ENCODE data around the gene ZNF205. TPM values are rescaled to one million over a fixed set of nuclear protein-coding genes. Genes with fewer than 3 reads are reported as not detected.
"Not testable (repeated sequence)": the region's sequence is repeated elsewhere in the genome, so short reads cannot be mapped to it uniquely, and the experiment has no call there.

ZNF205 gene
- total RNA-seq, 1 donor from 2014 or later: 12.9 TPM

DNA sequence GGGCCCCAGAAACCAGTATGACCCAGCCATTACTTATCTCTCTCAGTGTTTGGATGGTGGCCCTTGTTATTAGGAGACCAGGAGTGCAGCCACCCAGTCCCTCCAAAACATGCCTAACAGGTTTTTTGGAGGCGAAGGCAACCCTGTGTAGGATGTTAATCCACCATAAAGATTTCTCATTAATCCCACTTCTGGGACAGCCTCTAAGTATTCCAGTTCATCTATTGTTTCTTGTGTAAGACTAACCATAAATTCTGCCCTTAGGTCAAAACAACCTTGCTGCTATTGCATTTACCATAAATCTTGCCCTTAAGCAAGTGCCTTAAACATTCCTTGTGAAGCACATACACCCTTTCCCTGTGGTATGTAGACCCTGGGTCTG lies 54.1 kb downstream of the ZNF205 start:
- Mint-ChIP-seq H3K27me3 (ENCODE audit: low read depth) (peaks cover 6% of the 10 kb centered on the region), H3K36me3 (ENCODE audit: low read depth) (no peaks in the 10 kb centered on the region), H3K9me3 (ENCODE audit: low read depth) (no peaks in the 10 kb centered on the region), H3K4me3 (ENCODE audit: unreplicated experiment) (no peak overlapping the region), H3K27ac (ENCODE audit: unreplicated experiment) (no peak overlapping the region), H3K4me1 (ENCODE audit: low read depth) (peaks cover 9% of the 10 kb centered on the region)
- DNase-seq (ENCODE audit: low spot score): no peak
- TF ChIP-seq, protein P1, sequence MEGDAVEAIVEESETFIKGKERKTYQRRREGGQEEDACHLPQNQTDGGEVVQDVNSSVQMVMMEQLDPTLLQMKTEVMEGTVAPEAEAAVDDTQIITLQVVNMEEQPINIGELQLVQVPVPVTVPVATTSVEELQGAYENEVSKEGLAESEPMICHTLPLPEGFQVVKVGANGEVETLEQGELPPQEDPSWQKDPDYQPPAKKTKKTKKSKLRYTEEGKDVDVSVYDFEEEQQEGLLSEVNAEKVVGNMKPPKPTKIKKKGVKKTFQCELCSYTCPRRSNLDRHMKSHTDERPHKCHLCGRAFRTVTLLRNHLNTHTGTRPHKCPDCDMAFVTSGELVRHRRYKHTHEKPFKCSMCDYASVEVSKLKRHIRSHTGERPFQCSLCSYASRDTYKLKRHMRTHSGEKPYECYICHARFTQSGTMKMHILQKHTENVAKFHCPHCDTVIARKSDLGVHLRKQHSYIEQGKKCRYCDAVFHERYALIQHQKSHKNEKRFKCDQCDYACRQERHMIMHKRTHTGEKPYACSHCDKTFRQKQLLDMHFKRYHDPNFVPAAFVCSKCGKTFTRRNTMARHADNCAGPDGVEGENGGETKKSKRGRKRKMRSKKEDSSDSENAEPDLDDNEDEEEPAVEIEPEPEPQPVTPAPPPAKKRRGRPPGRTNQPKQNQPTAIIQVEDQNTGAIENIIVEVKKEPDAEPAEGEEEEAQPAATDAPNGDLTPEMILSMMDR (IDR thresholded peaks at IDR 0.05): no peak

DNA sequence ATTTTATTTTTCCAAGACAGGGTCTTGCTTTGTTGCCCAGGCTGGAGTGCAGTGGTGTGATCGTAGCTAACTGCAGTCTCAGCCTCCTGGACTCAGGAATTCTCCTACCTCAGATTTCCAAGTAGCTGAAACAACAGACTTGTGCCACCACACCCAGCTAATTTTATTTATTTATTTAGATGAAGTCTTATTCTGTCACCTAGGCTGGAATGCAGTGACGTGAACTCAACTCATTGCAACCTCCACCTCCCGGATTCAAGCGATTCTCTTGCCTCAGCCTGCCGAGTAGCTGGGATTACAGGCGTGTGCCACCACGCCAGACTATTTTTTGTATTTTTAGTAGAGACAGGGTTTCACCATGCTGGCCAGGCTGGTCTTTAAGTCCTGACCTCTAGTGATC lies 56.3 kb downstream of the ZNF205 start:
- H3K36me3 Mint-ChIP-seq (ENCODE audit: low read depth); H3K4me3 Mint-ChIP-seq (ENCODE audit: unreplicated experiment); H3K9me3 Mint-ChIP-seq (ENCODE audit: low read depth); DNase-seq (ENCODE audit: low spot score); H3K4me1 Mint-ChIP-seq (ENCODE audit: low read depth); H3K27me3 Mint-ChIP-seq (ENCODE audit: low read depth); H3K27ac Mint-ChIP-seq (ENCODE audit: unreplicated experiment): not testable (repeated sequence)

Other genes with a start within 250 kb of the ZNF205 start
- gene FLYWCH2, start 229.4 kb upstream of the ZNF205 start, total RNA-seq: 33.4 to 43.1 TPM (median 34.7 TPM) in 3 replicates
- 36.1 to 47.1 TPM (median 38.6 TPM) in 3 replicates for gene FLYWCH1, start 200.7 kb upstream of the ZNF205 start, total RNA-seq
- gene KREMEN2, start 148.3 kb upstream of the ZNF205 start, total RNA-seq: not detected in 3 replicates
- 8.2 to 15.9 TPM (median 9.5 TPM) in 3 replicates for gene PAQR4, start 143.2 kb upstream of the ZNF205 start, total RNA-seq
- gene PKMYT1, start 132.1 kb upstream of the ZNF205 start, total RNA-seq: 6.2 to 23.2 TPM (median 7.2 TPM) in 3 replicates
- gene CLDN9, start 99.7 kb upstream of the ZNF205 start, total RNA-seq: not detected in 3 replicates
- 0.27 to 0.69 TPM in 2 of 3 replicates, not detected in the other for gene CLDN6, start 94.4 kb upstream of the ZNF205 start, total RNA-seq
- gene TNFRSF12A, start 92.2 kb upstream of the ZNF205 start, total RNA-seq: 156 to 177 TPM (median 165 TPM) in 3 replicates
- 74.0 to 101 TPM (median 79.3 TPM) in 3 replicates for gene HCFC1R1, start 88.6 kb upstream of the ZNF205 start, total RNA-seq
- gene THOC6, start 88.6 kb upstream of the ZNF205 start, total RNA-seq: 27.4 to 33.4 TPM (median 28.8 TPM) in 3 replicates
- gene BICDL2, start 75.6 kb upstream of the ZNF205 start, total RNA-seq: not detected in 3 replicates
- 0.34 TPM in 1 of 3 replicates, not detected in the others for gene MMP25, start 66.0 kb upstream of the ZNF205 start, total RNA-seq
- 7.3 to 21.0 TPM (median 17.8 TPM) in 3 replicates for gene IL32, start 46.9 kb upstream of the ZNF205 start, total RNA-seq
- not detected in 3 replicates for gene ZSCAN10, start 13.3 kb upstream of the ZNF205 start, total RNA-seq
- 10.6 to 13.0 TPM (median 10.8 TPM) in 3 replicates for gene ZNF213, start 22.4 kb downstream of the ZNF205 start, total RNA-seq
- 0.37 to 0.38 TPM in 2 of 3 replicates, not detected in the other for gene OR1F1, start 75.6 kb downstream of the ZNF205 start, total RNA-seq
- 6.6 to 7.8 TPM (median 7.6 TPM) in 3 replicates for gene ZNF200, start 122.6 kb downstream of the ZNF205 start, total RNA-seq
- gene MEFV, start 144.0 kb downstream of the ZNF205 start, total RNA-seq: not detected in 3 replicates
- 22.9 to 28.2 TPM (median 24.6 TPM) in 3 replicates for gene ZNF263, start 170.9 kb downstream of the ZNF205 start, total RNA-seq
- 5.4 to 7.1 TPM (median 6.2 TPM) in 3 replicates for gene TIGD7, start 192.8 kb downstream of the ZNF205 start, total RNA-seq
- gene ZNF75A, start 192.9 kb downstream of the ZNF205 start, total RNA-seq: 20.9 to 22.0 TPM (median 21.6 TPM) in 3 replicates
- not detected in 3 replicates for gene OR2C1, start 243.3 kb downstream of the ZNF205 start, total RNA-seq